ENCODE results near the gene GIT2.

GRCh38 chr12:109998241-109998903, 2.2 kb upstream of the GIT2 start:
- no peak for TF ChIP-seq CTCF (IDR thresholded peaks at IDR 0.05)
- no peak for TF ChIP-seq POLR2A (IDR thresholded peaks at IDR 0.05)
